A549 (cell line): Measurements from ENCODE around the gene TBC1D24.

Experiments
- CTCF ChIP-seq: fragments of >200 bp; sonication (Bioruptor Twin); formaldehyde crosslinking; IDR thresholded peaks from 3 replicates; pipeline ENCODE4 v1.5.1; 2016
- NFE2L2 ChIP-seq: fragments of 150-350 bp; conservative IDR thresholded peaks from 2 replicates; pipeline ENCODE4 v1.6.1; 2014; ENCODE audit warnings: low read length
- PBX3 ChIP-seq: IDR thresholded peaks from 2 replicates; pipeline ENCODE4 v1.6.1; 2012

GRCh38 chr16:2526135-2526534, 51.2 kb downstream of the TBC1D24 start:
- no peak for TF ChIP-seq CTCF
- no peak for TF ChIP-seq NFE2L2
- TF ChIP-seq PBX3 = no peak
